ENCODE measurements around the gene TCF7. TPM values are rescaled to one million over a fixed set of nuclear protein-coding genes. Genes with fewer than 3 reads are reported as not detected.

Gene TCF7
- total RNA-seq, 4 donors from 2014 or later = 0.94 to 1.4 (median 1.1) TPM

GRCh38 chr5:134088994-134089560 is 25.4 kb upstream of the TCF7 start:
- no peak for TF ChIP-seq EP300 (IDR thresholded peaks at IDR 0.05)
- no peak for TF ChIP-seq POLR2AphosphoS5 (IDR thresholded peaks at IDR 0.05)
- no peak for TF ChIP-seq CTCF (IDR thresholded peaks at IDR 0.05)
- no peak for TF ChIP-seq POLR2A (IDR thresholded peaks at IDR 0.05)
- no peaks in the 10 kb centered on the region for H3K27me3 ChIP-seq
- WGBS, 2 donors (ENCODE audit: low coverage in 1 of 2) = 81 to 100% methylated on average over 1 to 4 of the region's 5 CpGs
- no peaks in the 10 kb centered on the region for H3K9me3 ChIP-seq
- ATAC-seq = no peak
- no peaks in the 10 kb centered on the region for H3K36me3 ChIP-seq
- H3K27ac ChIP-seq = no peak overlapping the region
- no peak overlapping the region for H3K4me3 ChIP-seq
- H3K4me1 ChIP-seq = no peaks in the 10 kb centered on the region

GRCh38 chr5:134090522-134090921 is 24.0 kb upstream of the TCF7 start:
- 33 to 80% methylated on average over 2 to 4 of the region's 5 CpGs for WGBS, 2 donors (ENCODE audit: low coverage in 1 of 2)
- no peaks in the 10 kb centered on the region for H3K36me3 ChIP-seq
- no peaks in the 10 kb centered on the region for H3K4me1 ChIP-seq
- H3K27ac ChIP-seq = no peak overlapping the region
- H3K4me3 ChIP-seq = no peak overlapping the region
- no peaks in the 10 kb centered on the region for H3K27me3 ChIP-seq
- no peak for ATAC-seq
- no peaks in the 10 kb centered on the region for H3K9me3 ChIP-seq
- TF ChIP-seq CTCF (IDR thresholded peaks at IDR 0.05) = no peak
- no peak for TF ChIP-seq POLR2A (IDR thresholded peaks at IDR 0.05)
- TF ChIP-seq EP300 (IDR thresholded peaks at IDR 0.05) = no peak
- no peak for TF ChIP-seq POLR2AphosphoS5 (IDR thresholded peaks at IDR 0.05)

GRCh38 chr5:134091626-134092121 is 22.8 kb upstream of the TCF7 start:
- Histone ChIP-seq H3K27ac (no peak overlapping the region), H3K9me3 (no peaks in the 10 kb centered on the region), H3K27me3 (no peaks in the 10 kb centered on the region), H3K4me3 (no peak overlapping the region), H3K4me1 (no peaks in the 10 kb centered on the region), H3K36me3 (no peaks in the 10 kb centered on the region)
- 47 to 52% methylated on average over 3 to 4 of the region's 6 CpGs for WGBS, 2 donors (ENCODE audit: low coverage in 1 of 2)
- no peak for TF ChIP-seq POLR2AphosphoS5 (IDR thresholded peaks at IDR 0.05)
- TF ChIP-seq EP300 (IDR thresholded peaks at IDR 0.05) = no peak
- TF ChIP-seq POLR2A (IDR thresholded peaks at IDR 0.05) = no peak
- TF ChIP-seq CTCF (IDR thresholded peaks at IDR 0.05) = no peak
- no peak for ATAC-seq

- no peaks in the 10 kb centered on the region for H3K36me3 ChIP-seq
- no peaks in the 10 kb centered on the region for H3K27me3 ChIP-seq
- no peaks in the 10 kb centered on the region for H3K4me1 ChIP-seq
- H3K27ac ChIP-seq = no peak overlapping the region
- no CpG with 5 or more reads among the region's 1 CpG for WGBS, 2 donors (ENCODE audit: low coverage in 1 of 2)
- H3K4me3 ChIP-seq = no peak overlapping the region
- no peak for ATAC-seq
- no peaks in the 10 kb centered on the region for H3K9me3 ChIP-seq
- TF ChIP-seq CTCF (IDR thresholded peaks at IDR 0.05) = no peak
- no peak for TF ChIP-seq POLR2A (IDR thresholded peaks at IDR 0.05)
- TF ChIP-seq EP300 (IDR thresholded peaks at IDR 0.05) = no peak
- no peak for TF ChIP-seq POLR2AphosphoS5 (IDR thresholded peaks at IDR 0.05)
These were observed 21.6 kb upstream of the TCF7 start for GRCh38 chr5:134092875-134093274.

GRCh38 chr5:134093351-134093750 is 21.1 kb upstream of the TCF7 start:
- Histone ChIP-seq H3K9me3 (no peaks in the 10 kb centered on the region), H3K27me3 (no peaks in the 10 kb centered on the region), H3K4me1 (no peaks in the 10 kb centered on the region), H3K27ac (no peak overlapping the region), H3K4me3 (no peak overlapping the region), H3K36me3 (no peaks in the 10 kb centered on the region)
- TF ChIP-seq CTCF (IDR thresholded peaks at IDR 0.05) (no peak), EP300 (IDR thresholded peaks at IDR 0.05) (no peak), POLR2A (IDR thresholded peaks at IDR 0.05) (no peak), POLR2AphosphoS5 (IDR thresholded peaks at IDR 0.05) (no peak)
- WGBS, 2 donors (ENCODE audit: low coverage in 1 of 2) = 100% methylated on average over 1 of the region's 5 CpGs; no CpG with 5 or more reads in 1 of the 2 donors
- ATAC-seq = no peak
